Measurements from ENCODE around the gene CUL1. TPM values are rescaled to one million over a fixed set of nuclear protein-coding genes. Genes with fewer than 3 reads are reported as not detected.
A peak's percentile ranks its signal among the peaks of the same experiment; 100 is the strongest.

Gene CUL1
- 56.9 and 57.4 TPM in 2 replicates for total RNA-seq

DNA sequence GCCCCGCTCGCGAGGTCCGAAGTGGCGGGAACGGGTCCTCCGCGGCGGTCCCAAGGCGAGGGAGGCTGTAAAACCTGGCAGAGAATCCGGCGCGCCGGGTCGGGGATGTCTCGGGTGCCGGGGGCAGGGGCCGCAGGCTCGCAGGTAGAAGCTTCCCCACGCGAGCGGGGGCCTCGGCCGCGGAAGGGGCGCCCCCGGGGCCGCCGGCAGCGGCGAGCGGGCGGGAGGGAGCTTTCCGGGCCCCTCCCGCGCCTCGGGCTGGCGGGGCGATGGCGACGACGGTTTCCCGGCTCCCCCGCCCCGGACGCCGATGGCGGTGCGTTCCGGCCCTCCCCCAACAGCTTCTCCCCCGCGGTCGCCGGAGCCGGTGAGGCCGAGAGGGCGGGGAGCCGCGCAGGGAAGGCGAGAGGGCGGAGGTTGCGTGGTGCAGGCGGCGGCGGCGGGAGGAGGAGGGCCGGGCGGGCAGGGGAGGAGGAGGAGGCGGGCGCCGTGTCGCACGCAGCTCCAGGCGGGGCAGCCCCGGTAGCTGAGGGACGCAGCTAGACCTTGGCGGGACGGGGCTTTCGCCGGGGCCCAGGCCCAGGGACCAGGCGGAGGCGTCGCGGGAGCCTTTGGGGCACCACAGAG, at the start of gene CUL1:
TSS of gene CUL1 (plus strand) at position 507 of the 627 bp plus-strand sequence. CDS start 31,220 bp downstream, outside the sequence.
- no peaks in the 10 kb centered on the region for H3K27me3 Mint-ChIP-seq
- DNase-seq (peak; percentile 75), ATAC-seq (ENCODE audit: low read depth) (peak; percentile 76)
- no peaks in the 10 kb centered on the region for H3K9me3 Mint-ChIP-seq
- POLR2A ChIA-PET: interaction anchor here (0.5 to 1.9 kb wide), 20 partner anchors 9 to 1140 kb away, joined by 3 to 22 read pairs (median 4); partner anchors contain the start of genes EZH2, PDIA4, ZNF398 and ZNF862
- peaks cover 9% of the 10 kb centered on the region for H3K36me3 Mint-ChIP-seq (ENCODE audit: low read depth)
- H3K27ac Mint-ChIP-seq: peak within 1 kb of the TSS; percentile 90
- H3K4me1 Mint-ChIP-seq: peaks cover 45% of the 10 kb centered on the region
- H3K4me3 Mint-ChIP-seq: peak within 1 kb of the TSS; percentile 90
- CTCF ChIA-PET: interaction anchor here (0.7 to 1.0 kb wide), 2 partner anchors 123 to 289 kb away, joined by 3 to 4 read pairs; no protein-coding TSS in a partner anchor
- TF ChIP-seq CTCF (IDR thresholded peaks at IDR 0.05): no peak
- intact Hi-C loops (cut with micrococcal nuclease): loop anchor here (1.0 to 10.0 kb wide), 12 partner anchors 66 to 926 kb away; partner anchors contain the start of genes EZH2, PDIA4, ZNF398 and ZNF746

GRCh38 chr7:148650232-148650858, 48.4 kb upstream of the CUL1 start:
- CTCF ChIA-PET: no interaction called here
- no peaks in the 10 kb centered on the region for H3K36me3 Mint-ChIP-seq (ENCODE audit: low read depth)
- peaks cover 2% of the 10 kb centered on the region for H3K27me3 Mint-ChIP-seq
- no peak for TF ChIP-seq CTCF (IDR thresholded peaks at IDR 0.05)
- POLR2A ChIA-PET: no interaction called here
- ATAC-seq (ENCODE audit: low read depth) (no peak), DNase-seq (no peak)
- intact Hi-C loops (cut with micrococcal nuclease): no loop called here
- H3K4me1 Mint-ChIP-seq: no peaks in the 10 kb centered on the region
- no peaks in the 10 kb centered on the region for H3K9me3 Mint-ChIP-seq
- no peak overlapping the region for H3K27ac Mint-ChIP-seq
- no peak overlapping the region for H3K4me3 Mint-ChIP-seq

DNA sequence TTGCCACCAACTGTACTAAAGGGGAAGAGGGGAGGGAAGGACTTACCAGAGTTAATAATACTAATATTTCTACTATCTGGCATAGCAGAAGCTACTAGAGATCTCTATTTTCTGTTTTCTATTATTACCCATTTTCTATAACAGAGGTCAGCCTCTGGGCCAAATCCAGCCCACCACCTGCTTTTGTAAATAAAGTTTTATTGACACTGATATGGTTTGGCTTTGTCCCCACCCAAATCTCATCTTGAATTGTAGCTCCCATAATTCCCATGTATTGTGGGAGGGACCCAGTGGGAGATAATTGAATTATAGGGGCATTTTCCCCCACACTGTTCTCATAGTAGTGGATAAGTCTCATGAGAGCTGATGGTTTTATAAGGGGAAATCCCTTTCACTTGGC, 45.9 kb upstream of the CUL1 start:
- no peaks in the 10 kb centered on the region for H3K27me3 Mint-ChIP-seq
- DNase-seq: no peak
- H3K4me3 Mint-ChIP-seq: no peak overlapping the region
- ChIA-PET CTCF (no interaction called here), POLR2A (no interaction called here)
- intact Hi-C loops (cut with micrococcal nuclease): no loop called here
- H3K4me1 Mint-ChIP-seq: no peaks in the 10 kb centered on the region
- no peak for ATAC-seq (ENCODE audit: low read depth)
- H3K36me3 Mint-ChIP-seq (ENCODE audit: low read depth): no peaks in the 10 kb centered on the region
- H3K9me3 Mint-ChIP-seq: no peaks in the 10 kb centered on the region
- TF ChIP-seq CTCF (IDR thresholded peaks at IDR 0.05): no peak
- no peak overlapping the region for H3K27ac Mint-ChIP-seq

DNA sequence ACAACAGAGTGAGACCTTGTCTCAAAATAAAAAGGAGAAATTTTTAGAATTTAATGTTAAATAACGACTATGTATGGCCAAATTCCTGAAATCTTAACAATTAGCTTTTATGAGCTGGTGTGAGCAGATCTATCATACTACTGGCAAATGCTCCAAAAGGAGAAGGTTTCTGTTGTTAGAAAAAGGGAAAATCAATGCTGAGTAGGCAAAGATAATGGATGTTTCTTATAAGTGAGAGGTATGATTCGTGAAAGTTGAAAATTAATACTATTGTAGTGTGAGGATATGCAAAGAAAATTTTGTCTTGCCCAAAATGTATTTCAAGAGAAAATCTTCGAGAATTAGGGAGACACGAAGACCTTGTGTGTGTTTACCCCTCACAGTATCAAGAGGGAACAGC, 40.8 kb upstream of the CUL1 start:
- Mint-ChIP-seq H3K4me3 (no peak overlapping the region), H3K9me3 (no peaks in the 10 kb centered on the region), H3K27me3 (no peaks in the 10 kb centered on the region), H3K36me3 (ENCODE audit: low read depth) (no peaks in the 10 kb centered on the region), H3K4me1 (no peaks in the 10 kb centered on the region), H3K27ac (no peak overlapping the region)
- DNase-seq: no peak
- no peak for TF ChIP-seq CTCF (IDR thresholded peaks at IDR 0.05)
- CTCF ChIA-PET: no interaction called here
- intact Hi-C loops (cut with micrococcal nuclease): no loop called here
- ATAC-seq (ENCODE audit: low read depth): no peak
- POLR2A ChIA-PET: no interaction called here

- H3K9me3 Mint-ChIP-seq: no peaks in the 10 kb centered on the region
- no peaks in the 10 kb centered on the region for H3K4me1 Mint-ChIP-seq
- ChIA-PET CTCF (no interaction called here), POLR2A (interaction anchor here (0.6 kb wide), 1 partner anchor 15 kb away, joined by 9 read pairs; no protein-coding TSS in a partner anchor)
- ATAC-seq (ENCODE audit: low read depth) (no peak), DNase-seq (no peak)
- intact Hi-C loops (cut with micrococcal nuclease): no loop called here
- no peaks in the 10 kb centered on the region for H3K27me3 Mint-ChIP-seq
- no peak overlapping the region for H3K4me3 Mint-ChIP-seq
- TF ChIP-seq CTCF (IDR thresholded peaks at IDR 0.05): no peak
- no peak overlapping the region for H3K27ac Mint-ChIP-seq
- no peaks in the 10 kb centered on the region for H3K36me3 Mint-ChIP-seq (ENCODE audit: low read depth)
These were observed 37.2 kb upstream of the CUL1 start for GRCh38 chr7:148661471-148661870.

Data from activated B cell treated with CpG ODN at 0.5 μM for 24 hours (primary cell).